H9 (cell line): ENCODE results near the gene ACO1. TPM values are rescaled to one million over a fixed set of nuclear protein-coding genes. Genes with fewer than 3 reads are reported as not detected.

ENCODE experiments used
- DNase-seq: peaks from one replicate; pipeline ENCODE4 v3.0.0-alpha.2; 2017
- H2AFZ ChIP-seq: one replicate; pipeline ENCODE4 v1.6.1; 2013; ENCODE audit warnings: mild to moderate bottlenecking, low read length, control low read depth, moderate library complexity
- H2AK5ac ChIP-seq: 2 replicates; pipeline ENCODE4 v1.6.1; 2013; ENCODE audit warnings: low read length, control low read depth, mixed read lengths; ENCODE audit not compliant: insufficient read length
- H2BK120ac ChIP-seq: one replicate; pipeline ENCODE4 v1.6.1; 2013; ENCODE audit warnings: low read depth, mild to moderate bottlenecking, low read length, control low read depth, inconsistent platforms; ENCODE audit not compliant: poor library complexity, severe bottlenecking
- H2BK12ac ChIP-seq: 2 replicates; pipeline ENCODE4 v1.6.1; 2013; ENCODE audit warnings: low read length, control low read depth, mixed read lengths, low read depth; ENCODE audit not compliant: insufficient read length
- H2BK15ac ChIP-seq: 2 replicates; pipeline ENCODE4 v1.6.1; 2013; ENCODE audit warnings: low read depth, low read length, control low read depth
- H2BK20ac ChIP-seq: one replicate; pipeline ENCODE4 v1.6.1; 2013; ENCODE audit warnings: low read depth, mild to moderate bottlenecking, low read length, control low read depth, inconsistent platforms; ENCODE audit not compliant: poor library complexity, severe bottlenecking
- H2BK5ac ChIP-seq: 2 replicates; pipeline ENCODE4 v1.6.1; 2013; ENCODE audit warnings: low read length, control low read depth, mixed read lengths; ENCODE audit not compliant: insufficient read length
- H3K14ac ChIP-seq: 2 replicates; pipeline ENCODE4 v1.6.1; 2013; ENCODE audit warnings: low read length, control low read depth; ENCODE audit not compliant: insufficient read depth
- H3K18ac ChIP-seq: 2 replicates; pipeline ENCODE4 v1.6.1; 2013; ENCODE audit warnings: low read depth, mild to moderate bottlenecking, mixed read lengths, low read length, control low read depth; ENCODE audit not compliant: insufficient read length
- H3K23ac ChIP-seq: 2 replicates; pipeline ENCODE4 v1.6.1; 2013; ENCODE audit warnings: low read length, control low read depth, mixed read lengths, low read depth; ENCODE audit not compliant: insufficient read length
- H3K23me2 ChIP-seq: 2 replicates; pipeline ENCODE4 v1.6.1; 2013; ENCODE audit warnings: low read depth, mild to moderate bottlenecking, mixed read lengths, low read length, control low read depth; ENCODE audit not compliant: insufficient read length, poor library complexity, severe bottlenecking
- H3K27ac ChIP-seq: 2 replicates; pipeline ENCODE4 v1.5.1; 2013; ENCODE audit warnings: low read length, control low read depth, mixed read lengths, low read depth; ENCODE audit not compliant: insufficient read length
- H3K27me3 ChIP-seq: 2 replicates; pipeline ENCODE4 v1.6.1; 2013; ENCODE audit warnings: low read length, control low read depth, inconsistent platforms; ENCODE audit not compliant: insufficient read depth
- H3K4ac ChIP-seq: 2 replicates; pipeline ENCODE4 v1.6.1; 2013; ENCODE audit warnings: low read depth, mild to moderate bottlenecking, control low read depth, inconsistent platforms, low read length, moderate library complexity
- H3K4me1 ChIP-seq: 2 replicates; pipeline ENCODE4 v1.6.1; 2013; ENCODE audit warnings: low read length, control low read depth, inconsistent platforms; ENCODE audit not compliant: insufficient read depth
- H3K4me2 ChIP-seq: 2 replicates; pipeline ENCODE4 v1.6.1; 2013; ENCODE audit warnings: low read length, control low read depth, mixed read lengths; ENCODE audit not compliant: insufficient read length, insufficient read depth
- H3K56ac ChIP-seq: 2 replicates; pipeline ENCODE4 v1.6.1; 2013; ENCODE audit warnings: low read depth, mild to moderate bottlenecking, mixed read lengths, low read length, control low read depth; ENCODE audit not compliant: insufficient read length
- H3K79me1 ChIP-seq: 2 replicates; pipeline ENCODE4 v1.6.1; 2013; ENCODE audit warnings: low read depth, mild to moderate bottlenecking, moderate library complexity, low read length, control low read depth, inconsistent platforms; ENCODE audit not compliant: insufficient read depth, poor library complexity, severe bottlenecking
- H3K79me2 ChIP-seq: 2 replicates; pipeline ENCODE4 v1.6.1; 2013; ENCODE audit warnings: low read length, control low read depth, inconsistent platforms; ENCODE audit not compliant: insufficient read depth
- H3K9ac ChIP-seq: 2 replicates; pipeline ENCODE4 v1.6.1; 2013; ENCODE audit warnings: low read length, control low read depth, mixed read lengths; ENCODE audit not compliant: insufficient read length; ENCODE audit errors: extremely low read depth
- H3K9me3 ChIP-seq: one replicate; pipeline ENCODE4 v1.6.1; 2013; ENCODE audit warnings: low read depth, low read length, inconsistent platforms; ENCODE audit not compliant: control insufficient read depth
- H3T11ph ChIP-seq: one replicate; pipeline ENCODE4 v1.6.1; 2013; ENCODE audit warnings: mild to moderate bottlenecking, low read length, control low read depth, inconsistent platforms
- H4K20me1 ChIP-seq: one replicate; pipeline ENCODE4 v1.6.1; 2013; ENCODE audit not compliant: control insufficient read depth, insufficient read length, insufficient read depth
- H4K5ac ChIP-seq: 2 replicates; pipeline ENCODE4 v1.6.1; 2013; ENCODE audit warnings: low read depth, mild to moderate bottlenecking, mixed read lengths, low read length, control low read depth; ENCODE audit not compliant: insufficient read length
- H4K8ac ChIP-seq: replicated peaks from 2 replicates; pipeline ENCODE4 v1.6.1; 2013; ENCODE audit warnings: low read length, control low read depth, mixed read lengths, low read depth; ENCODE audit not compliant: insufficient read length
- H4K91ac ChIP-seq: 2 replicates; pipeline ENCODE4 v1.6.1; 2013; ENCODE audit warnings: low read depth, mild to moderate bottlenecking, moderate library complexity, mixed read lengths, low read length, control low read depth; ENCODE audit not compliant: insufficient read length
- H3K27ac Mint-ChIP-seq, 3 experiments: 2 replicates in 2 of 3; 3 replicates in 1 of 3; pipeline ENCODE4 v1.8.0; 2020 to 2021; ENCODE audit warnings: mixed read lengths in 3 of 3, mild to moderate bottlenecking in 1 of 3, moderate library complexity in 1 of 3
- H3K27me3 Mint-ChIP-seq: 2 replicates; pipeline ENCODE4 v1.8.0; 2021; ENCODE audit warnings: low read depth, mild to moderate bottlenecking, moderate library complexity, mixed read lengths
- H3K36me3 Mint-ChIP-seq, 3 experiments: 2 replicates in 2 of 3; 3 replicates in 1 of 3; pipeline ENCODE4 v1.8.0; 2020 to 2021; ENCODE audit warnings: low read depth in 3 of 3, mixed read lengths in 3 of 3; ENCODE audit not compliant: insufficient read depth in 1 of 3
- H3K4me1 Mint-ChIP-seq, 2 experiments: 2 replicates each; pipeline ENCODE4 v1.8.0; 2020; ENCODE audit warnings: mixed read lengths in 2 of 2
- H3K4me3 Mint-ChIP-seq, 2 experiments: 2 replicates in 1 of 2; 3 replicates in 1 of 2; pipeline ENCODE4 v1.8.0; 2020 to 2021; ENCODE audit warnings: mild to moderate bottlenecking in 2 of 2, mixed read lengths in 2 of 2, moderate library complexity in 1 of 2
- H3K9me3 Mint-ChIP-seq, 2 experiments: 2 replicates in 1 of 2; 3 replicates in 1 of 2; pipeline ENCODE4 v1.8.0; 2020; ENCODE audit warnings: mild to moderate bottlenecking in 2 of 2, mixed read lengths in 2 of 2, moderate library complexity in 1 of 2
- CTCF ChIP-seq: fragments of 200-600 bp; sonication (generic); conservative IDR thresholded peaks from 3 replicates; pipeline ENCODE4 v1.8.0; 2021; ENCODE audit warnings: antibody characterized with exemption, mild to moderate bottlenecking
- WGBS: extraction: QIAGEN DNeasy Blood & Tissue Kit; methylation state at CpG from one replicate; pipeline ENCODE4 v1.1.7; 2013; ENCODE audit warnings: missing lambda C conversion rate, low lambda C conversion rate, mixed read lengths; ENCODE audit not compliant: insufficient read length; ENCODE audit errors: extremely low coverage; 5-methylcytosine and 5-hydroxymethylcytosine counted together
- total RNA-seq: library from RNA; stranded (reverse); gene quantifications from 2 replicates; pipeline ENCODE4 v1.2.1, GENCODE V29; 2021

The ACO1 gene
- total RNA-seq, 1 experiment from 2014 or later, result 44.5 TPM

- H2BK15ac ChIP-seq, result no peak overlapping the region
- H3K23ac ChIP-seq, result no peak overlapping the region
- Mint-ChIP-seq H3K36me3 (peaks cover 0 to 5% (median 0%) of the 10 kb centered on the region in 3 experiments; a peak in 2 of 7 replicates), H3K27me3 (no peaks in the 10 kb centered on the region; the same call in 1 of the 2 replicates), H3K4me1 (peaks cover 0 to 2% of the 10 kb centered on the region in 2 experiments; a peak in 2 of 4 replicates), H3K27ac (no peak overlapping the region), H3K4me3 (no peak overlapping the region), H3K9me3 (peaks cover 4 to 10% of the 10 kb centered on the region in 2 experiments; a peak in 4 of 5 replicates)
- H3K9ac ChIP-seq, result no peak overlapping the region
- H3K9me3 ChIP-seq, result no peaks in the 10 kb centered on the region
- H3K18ac ChIP-seq, result no peak overlapping the region
- H3K4me2 ChIP-seq, result no peak overlapping the region
- H3K23me2 ChIP-seq, result no peaks in the 10 kb centered on the region
- no peak overlapping the region for H3T11ph ChIP-seq
- no peak overlapping the region for H2AK5ac ChIP-seq
- no peak for DNase-seq
- H2BK12ac ChIP-seq, result no peak overlapping the region
- no peak overlapping the region for H2BK5ac ChIP-seq
- H4K20me1 ChIP-seq, result no peaks in the 10 kb centered on the region
- no peaks in the 10 kb centered on the region for H3K79me2 ChIP-seq
- no peak overlapping the region for H2BK20ac ChIP-seq
- H4K8ac ChIP-seq, result no peak overlapping the region
- H3K56ac ChIP-seq, result no peak overlapping the region
- H4K91ac ChIP-seq, result no peak overlapping the region
- no peak for TF ChIP-seq CTCF
- no CpG with 5 or more reads among the region's 2 CpGs for WGBS
- 0 out of 2 replicates have a peak, but pooled peaks cover 2% of the 10 kb centered on the region for H3K4me1 ChIP-seq
- H3K4ac ChIP-seq, result no peak overlapping the region
- H2AFZ ChIP-seq, result no peak overlapping the region
- H3K27me3 ChIP-seq, result no peaks in the 10 kb centered on the region
- H3K79me1 ChIP-seq, result no peaks in the 10 kb centered on the region
- H3K27ac ChIP-seq, result no peak overlapping the region
- H3K14ac ChIP-seq, result no peak overlapping the region
- H4K5ac ChIP-seq, result no peak overlapping the region
- H2BK120ac ChIP-seq, result no peak overlapping the region
Observed at GRCh38 chr9:32371679-32372078, 12.8 kb upstream of the ACO1 start.
